Fibroblast of the conjunctiva (primary cell): ENCODE results near the gene ADAMTS12.
"Not testable (repeated sequence)": the region's sequence is repeated elsewhere in the genome, so short reads cannot be mapped to it uniquely, and the experiment has no call there.

Experiments
- DNase-seq: peaks from one replicate; pipeline ENCODE4 v3.0.0-alpha.2; 2010; ENCODE audit warnings: low read depth

Gene ADAMTS12, protein sequence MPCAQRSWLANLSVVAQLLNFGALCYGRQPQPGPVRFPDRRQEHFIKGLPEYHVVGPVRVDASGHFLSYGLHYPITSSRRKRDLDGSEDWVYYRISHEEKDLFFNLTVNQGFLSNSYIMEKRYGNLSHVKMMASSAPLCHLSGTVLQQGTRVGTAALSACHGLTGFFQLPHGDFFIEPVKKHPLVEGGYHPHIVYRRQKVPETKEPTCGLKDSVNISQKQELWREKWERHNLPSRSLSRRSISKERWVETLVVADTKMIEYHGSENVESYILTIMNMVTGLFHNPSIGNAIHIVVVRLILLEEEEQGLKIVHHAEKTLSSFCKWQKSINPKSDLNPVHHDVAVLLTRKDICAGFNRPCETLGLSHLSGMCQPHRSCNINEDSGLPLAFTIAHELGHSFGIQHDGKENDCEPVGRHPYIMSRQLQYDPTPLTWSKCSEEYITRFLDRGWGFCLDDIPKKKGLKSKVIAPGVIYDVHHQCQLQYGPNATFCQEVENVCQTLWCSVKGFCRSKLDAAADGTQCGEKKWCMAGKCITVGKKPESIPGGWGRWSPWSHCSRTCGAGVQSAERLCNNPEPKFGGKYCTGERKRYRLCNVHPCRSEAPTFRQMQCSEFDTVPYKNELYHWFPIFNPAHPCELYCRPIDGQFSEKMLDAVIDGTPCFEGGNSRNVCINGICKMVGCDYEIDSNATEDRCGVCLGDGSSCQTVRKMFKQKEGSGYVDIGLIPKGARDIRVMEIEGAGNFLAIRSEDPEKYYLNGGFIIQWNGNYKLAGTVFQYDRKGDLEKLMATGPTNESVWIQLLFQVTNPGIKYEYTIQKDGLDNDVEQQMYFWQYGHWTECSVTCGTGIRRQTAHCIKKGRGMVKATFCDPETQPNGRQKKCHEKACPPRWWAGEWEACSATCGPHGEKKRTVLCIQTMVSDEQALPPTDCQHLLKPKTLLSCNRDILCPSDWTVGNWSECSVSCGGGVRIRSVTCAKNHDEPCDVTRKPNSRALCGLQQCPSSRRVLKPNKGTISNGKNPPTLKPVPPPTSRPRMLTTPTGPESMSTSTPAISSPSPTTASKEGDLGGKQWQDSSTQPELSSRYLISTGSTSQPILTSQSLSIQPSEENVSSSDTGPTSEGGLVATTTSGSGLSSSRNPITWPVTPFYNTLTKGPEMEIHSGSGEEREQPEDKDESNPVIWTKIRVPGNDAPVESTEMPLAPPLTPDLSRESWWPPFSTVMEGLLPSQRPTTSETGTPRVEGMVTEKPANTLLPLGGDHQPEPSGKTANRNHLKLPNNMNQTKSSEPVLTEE (N-terminal part only)

DNA sequence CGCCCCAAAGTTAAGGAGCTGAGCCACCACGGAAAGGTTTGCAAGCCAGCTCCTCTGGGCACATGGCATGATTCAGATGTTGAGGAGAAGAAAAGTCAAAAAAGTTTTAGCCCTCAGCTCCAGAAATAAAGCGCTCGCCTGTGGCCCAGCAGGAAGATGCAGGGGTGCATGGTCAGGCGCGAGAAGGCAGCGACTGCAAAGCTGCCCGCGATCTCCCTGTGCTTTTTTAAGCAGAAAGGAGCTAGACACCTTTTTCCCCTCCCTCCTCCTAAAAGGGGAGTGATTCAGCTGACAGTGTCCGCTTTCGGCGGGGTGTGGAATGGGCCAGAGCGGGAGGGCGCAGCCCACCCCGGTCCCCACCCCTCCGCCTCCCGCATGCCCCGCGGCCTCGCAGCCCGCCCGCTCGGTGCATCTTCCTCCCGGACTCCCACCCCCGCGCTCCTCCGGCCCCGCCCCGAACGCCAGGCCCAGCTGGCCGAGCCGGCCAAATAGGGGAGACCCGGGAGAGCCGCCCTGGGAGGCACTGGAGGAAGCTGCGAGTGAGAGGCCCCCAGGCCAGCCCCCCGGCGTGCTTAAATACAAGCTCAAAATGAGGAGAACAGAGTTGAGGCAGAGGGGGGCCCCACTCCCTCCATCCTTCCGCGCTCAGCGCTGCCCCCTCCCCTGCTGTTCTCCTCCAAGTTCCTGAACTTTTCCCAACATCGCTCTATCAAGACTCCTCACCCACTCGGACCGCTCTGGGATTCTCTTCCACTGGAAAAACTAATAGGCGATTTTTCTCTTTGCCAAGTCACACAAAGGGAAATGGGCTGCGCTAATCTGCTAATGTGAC lies at the start of gene ADAMTS12:
Gene ADAMTS12, minus strand, starts transcription at position 203 of the 832 bp plus-strand sequence. Its CDS starts 134 bp downstream, at position 69.
- no peak for DNase-seq

DNA sequence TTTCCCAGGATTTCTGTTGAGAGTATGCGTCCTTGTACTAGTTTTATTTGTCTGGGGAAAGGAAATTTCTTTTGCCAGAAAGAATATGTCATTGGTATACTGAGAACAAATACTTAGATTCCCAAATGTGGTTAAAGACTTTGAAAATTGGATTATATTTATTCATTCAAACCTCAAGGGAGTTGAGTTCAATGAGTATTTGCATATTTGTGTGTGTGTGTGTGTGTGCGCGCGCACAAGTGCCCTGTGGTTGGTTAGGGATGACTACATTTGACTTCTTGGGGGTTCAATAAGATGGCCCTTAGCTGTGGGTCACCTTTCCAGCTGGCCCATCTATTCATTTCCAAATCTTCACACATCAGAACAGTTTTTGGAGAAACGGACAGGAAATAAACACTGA lies 49.3 kb upstream of the ADAMTS12 start:
- no peak for DNase-seq

DNA sequence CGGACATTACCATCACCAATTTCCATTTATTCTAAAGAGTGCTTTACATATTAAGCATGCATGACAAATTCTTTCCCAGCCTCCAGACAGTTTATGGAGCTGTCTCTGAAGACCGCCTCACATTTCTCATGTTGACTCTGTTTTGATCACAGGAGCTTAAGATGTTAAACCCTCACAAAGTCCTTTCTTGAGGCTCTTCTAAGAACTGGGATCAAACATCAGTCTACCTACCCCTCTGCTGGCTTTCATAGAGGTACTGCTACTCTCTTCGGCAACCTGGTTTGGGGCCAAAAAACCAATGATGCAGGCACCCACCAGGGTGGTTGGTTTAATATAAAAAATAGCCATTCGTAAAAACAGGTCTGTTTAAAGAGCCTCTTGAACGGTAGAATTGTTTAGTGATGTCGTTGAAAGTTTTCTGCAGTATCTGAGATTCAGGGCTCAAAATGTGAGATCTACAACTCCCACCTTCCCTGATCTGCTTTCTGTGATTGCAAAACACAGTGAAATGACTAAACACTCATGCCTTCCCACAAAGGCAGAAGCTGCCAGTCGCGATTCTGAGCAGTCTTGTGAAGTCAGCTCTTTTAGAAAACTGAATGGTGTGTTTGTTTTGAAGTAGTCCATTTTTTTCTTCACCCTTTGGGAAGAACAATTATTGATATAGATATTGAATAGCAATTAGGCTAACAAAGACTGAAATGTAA lies 47.9 kb upstream of the ADAMTS12 start:
- DNase-seq: no peak

- DNase-seq: no peak
Measured at GRCh38 chr5:33938881-33939280, 47.1 kb upstream of the ADAMTS12 start.

DNA sequence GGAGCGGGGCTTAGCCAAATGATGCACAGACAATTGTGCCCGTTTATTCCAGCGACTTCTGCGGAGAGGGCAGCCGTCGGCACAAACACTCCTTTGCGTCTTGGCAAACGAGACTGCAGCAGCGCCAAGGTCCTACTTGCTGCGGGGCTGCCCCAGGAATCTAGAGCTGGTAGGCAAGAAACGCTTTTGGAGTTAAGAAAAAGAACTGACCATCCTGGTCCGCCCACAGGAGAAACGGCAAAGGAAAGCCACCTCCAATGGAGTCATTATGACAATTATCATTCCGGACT lies 46.7 kb upstream of the ADAMTS12 start:
- no peak for DNase-seq

DNA sequence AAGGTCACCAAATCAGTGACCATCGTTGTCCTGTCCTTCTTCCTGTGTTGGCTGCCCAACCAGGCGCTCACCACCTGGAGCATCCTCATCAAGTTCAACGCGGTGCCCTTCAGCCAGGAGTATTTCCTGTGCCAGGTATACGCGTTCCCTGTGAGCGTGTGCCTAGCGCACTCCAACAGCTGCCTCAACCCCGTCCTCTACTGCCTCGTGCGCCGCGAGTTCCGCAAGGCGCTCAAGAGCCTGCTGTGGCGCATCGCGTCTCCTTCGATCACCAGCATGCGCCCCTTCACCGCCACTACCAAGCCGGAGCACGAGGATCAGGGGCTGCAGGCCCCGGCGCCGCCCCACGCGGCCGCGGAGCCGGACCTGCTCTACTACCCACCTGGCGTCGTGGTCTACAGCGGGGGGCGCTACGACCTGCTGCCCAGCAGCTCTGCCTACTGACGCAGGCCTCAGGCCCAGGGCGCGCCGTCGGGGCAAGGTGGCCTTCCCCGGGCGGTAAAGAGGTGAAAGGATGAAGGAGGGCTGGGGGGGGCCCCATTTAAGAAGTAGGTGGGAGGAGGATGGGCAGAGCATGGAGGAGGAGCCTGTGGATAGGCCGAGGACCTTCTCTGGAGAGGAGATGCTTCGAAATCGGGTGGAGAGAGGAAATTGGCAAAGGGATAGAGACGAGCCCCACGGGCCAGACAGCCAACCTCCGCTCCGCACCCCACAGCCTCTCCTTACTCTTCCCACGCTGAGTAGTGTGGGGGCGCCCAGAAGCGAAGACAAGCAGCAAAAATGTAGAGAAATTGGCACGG lies 46.1 kb upstream of the ADAMTS12 start:
- no peak for DNase-seq

DNA sequence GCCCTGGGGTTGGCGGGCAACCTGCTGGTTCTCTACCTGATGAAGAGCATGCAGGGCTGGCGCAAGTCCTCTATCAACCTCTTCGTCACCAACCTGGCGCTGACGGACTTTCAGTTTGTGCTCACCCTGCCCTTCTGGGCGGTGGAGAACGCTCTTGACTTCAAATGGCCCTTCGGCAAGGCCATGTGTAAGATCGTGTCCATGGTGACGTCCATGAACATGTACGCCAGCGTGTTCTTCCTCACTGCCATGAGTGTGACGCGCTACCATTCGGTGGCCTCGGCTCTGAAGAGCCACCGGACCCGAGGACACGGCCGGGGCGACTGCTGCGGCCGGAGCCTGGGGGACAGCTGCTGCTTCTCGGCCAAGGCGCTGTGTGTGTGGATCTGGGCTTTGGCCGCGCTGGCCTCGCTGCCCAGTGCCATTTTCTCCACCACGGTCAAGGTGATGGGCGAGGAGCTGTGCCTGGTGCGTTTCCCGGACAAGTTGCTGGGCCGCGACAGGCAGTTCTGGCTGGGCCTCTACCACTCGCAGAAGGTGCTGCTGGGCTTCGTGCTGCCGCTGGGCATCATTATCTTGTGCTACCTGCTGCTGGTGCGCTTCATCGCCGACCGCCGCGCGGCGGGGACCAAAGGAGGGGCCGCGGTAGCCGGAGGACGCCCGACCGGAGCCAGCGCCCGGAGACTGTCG lies 45.4 kb upstream of the ADAMTS12 start:
- no peak for DNase-seq

GRCh38 chr5:33936381-33937016 lies 44.7 kb upstream of the ADAMTS12 start, which contains the start of gene RXFP3:
Gene RXFP3, plus strand, starts transcription at chr5:33936386. Its CDS starts 355 bp downstream, at chr5:33936741.
- DNase-seq: no peak

DNA sequence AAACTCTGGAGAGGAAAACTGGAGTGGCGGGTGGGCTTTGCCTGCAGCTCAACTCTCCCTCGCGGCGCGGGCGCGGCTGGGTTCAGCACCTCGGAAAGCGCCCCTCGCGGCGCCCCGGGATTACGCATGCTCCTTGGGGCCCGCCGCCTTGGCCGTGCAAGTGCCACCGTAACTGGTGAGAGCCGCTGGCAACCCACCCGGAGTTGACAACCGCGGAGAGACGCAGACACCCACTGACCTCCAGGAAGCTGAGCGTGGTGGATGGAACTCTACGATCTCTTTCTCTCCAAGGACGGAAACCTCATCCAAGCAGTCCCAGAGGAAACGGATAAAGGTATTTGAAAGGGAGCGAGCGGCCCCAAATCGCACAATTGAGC lies 44.2 kb upstream of the ADAMTS12 start:
- peak; percentile 6 for DNase-seq

GRCh38 chr5:33934176-33934575 lies 42.4 kb upstream of the ADAMTS12 start:
- no peak for DNase-seq

GRCh38 chr5:33933723-33934169 lies 42.0 kb upstream of the ADAMTS12 start:
- no peak for DNase-seq

DNA sequence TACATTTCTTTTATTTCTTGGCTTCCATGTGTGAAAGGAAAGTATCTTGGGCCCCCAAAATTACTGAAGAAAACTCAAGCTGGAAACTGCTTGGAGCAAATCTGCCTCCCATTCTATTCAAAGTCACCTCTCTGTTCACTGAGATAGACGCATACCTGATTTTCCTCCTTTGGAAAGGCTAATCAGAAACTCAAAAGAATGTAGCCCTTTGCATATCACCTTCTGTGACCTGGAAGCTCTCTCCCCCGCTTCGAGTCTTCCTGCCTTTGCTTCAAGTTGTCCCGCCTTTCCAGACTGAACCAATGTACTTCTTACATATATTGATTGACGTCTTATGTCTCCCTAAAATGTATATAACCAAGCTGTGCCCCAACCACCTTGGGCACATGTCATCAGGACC lies 39.3 kb upstream of the ADAMTS12 start:
- no peak for DNase-seq

DNA sequence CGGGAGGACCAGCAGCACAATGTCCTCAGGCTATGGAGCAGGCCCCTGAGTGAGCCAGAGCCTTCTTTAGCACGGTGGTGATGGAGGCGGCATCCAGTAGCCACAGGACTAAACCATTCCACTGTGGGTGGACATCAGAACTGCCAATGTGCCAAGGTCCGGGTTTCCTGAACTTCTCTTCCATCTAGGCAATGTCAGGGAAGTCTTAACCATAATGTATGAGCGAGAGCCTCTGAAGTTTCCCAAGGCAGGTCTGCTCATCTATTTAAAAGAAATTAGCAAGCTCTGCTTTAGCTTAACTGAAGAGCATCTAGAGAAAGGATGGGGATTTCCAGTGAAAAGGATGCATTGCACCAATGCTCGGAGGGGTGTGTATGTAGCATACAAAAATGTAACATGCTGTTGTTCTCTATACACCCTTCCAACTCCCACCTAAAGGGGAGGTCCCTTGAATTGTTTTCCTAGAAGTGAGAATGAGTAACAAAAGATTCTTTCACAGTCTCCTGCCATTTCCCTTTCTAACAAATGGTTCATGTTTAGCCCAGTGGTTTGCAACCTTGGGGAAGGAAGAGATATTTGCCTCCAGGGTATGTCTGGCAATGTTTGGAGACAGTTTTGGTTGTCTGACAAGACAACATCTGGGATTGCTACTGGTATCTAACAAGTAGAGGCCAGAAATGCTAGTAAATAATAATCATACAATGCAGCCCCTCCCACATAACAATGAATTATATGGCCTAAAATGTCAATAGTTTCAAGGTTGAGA lies 38.3 kb upstream of the ADAMTS12 start:
- DNase-seq: no peak

DNA sequence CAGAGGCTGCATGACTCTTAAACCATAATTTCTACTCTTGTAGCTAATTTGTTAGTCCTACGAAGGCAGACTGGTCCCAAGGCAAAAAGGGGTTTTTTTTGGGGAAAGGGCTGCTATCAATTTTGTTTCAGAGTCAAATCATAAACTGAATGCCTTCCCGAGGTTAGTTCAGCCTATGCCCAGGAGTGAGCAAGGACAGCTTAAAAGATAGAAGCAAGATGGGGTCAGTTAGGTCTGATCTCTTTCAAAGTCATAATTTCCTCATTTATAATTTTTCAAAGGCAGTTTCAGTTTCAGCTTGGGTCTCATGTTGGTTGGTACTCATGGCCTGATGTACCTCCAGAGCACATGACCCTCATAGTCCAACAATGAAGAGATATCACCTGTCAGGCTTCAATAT lies 36.5 kb upstream of the ADAMTS12 start:
- no peak for DNase-seq

DNA sequence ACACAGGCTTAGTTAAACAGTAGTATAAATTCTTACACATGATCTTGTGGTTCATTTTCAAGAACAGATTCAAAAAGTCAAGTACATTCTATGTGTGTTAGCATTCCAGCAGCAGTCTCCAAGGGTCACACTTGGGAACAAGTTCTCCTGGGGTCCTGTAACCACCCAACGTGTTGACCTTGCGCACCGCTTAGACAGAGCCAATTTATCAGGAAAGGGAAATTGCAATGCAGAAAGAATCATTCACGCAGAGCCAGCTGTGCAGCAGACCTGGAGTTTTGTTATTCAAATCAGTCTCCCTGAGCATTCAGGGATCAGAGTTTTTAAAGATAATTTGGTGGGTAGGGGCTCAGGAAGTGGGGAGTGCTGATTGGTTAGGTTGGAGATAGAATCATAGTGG lies 35.9 kb upstream of the ADAMTS12 start:
- no peak for DNase-seq

DNA sequence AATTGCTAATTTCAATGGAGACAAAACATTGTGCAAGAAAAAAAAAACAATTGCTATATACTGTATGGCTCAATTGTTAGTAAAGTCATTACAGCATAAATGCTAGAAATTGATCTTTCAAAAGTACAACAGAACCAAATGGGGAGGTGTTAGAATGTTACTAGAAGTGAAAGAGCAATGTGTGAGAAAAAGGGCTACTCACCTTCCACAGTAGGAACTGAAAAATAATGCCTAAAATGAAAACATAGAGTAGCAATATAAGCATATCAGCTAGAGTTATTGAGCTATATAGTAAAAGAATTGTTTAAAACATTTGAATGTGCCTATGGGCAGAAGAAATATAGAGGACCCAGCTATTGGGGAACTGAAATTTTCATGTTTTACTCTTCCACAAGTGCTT lies 33.5 kb upstream of the ADAMTS12 start:
- DNase-seq: no peak

DNA sequence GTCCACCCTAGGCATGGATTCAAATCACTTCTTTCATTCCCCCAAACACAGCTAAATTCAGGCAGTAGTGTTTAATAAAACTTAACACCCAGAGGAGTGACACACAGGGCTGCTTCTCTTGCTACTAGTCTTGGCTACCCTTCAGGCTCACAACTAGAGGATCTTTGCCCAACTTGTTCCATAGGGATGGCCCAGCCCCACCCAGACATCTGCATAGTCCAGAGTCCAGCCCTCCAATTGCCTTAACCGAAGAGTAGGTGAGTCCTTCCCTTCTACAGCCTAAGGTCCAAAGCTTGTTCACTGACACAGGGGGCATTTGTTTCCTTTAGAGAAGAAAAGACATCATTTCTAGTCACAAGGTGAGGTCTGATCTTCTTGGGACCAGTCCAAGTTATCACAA lies 29.2 kb upstream of the ADAMTS12 start:
- no peak for DNase-seq

DNA sequence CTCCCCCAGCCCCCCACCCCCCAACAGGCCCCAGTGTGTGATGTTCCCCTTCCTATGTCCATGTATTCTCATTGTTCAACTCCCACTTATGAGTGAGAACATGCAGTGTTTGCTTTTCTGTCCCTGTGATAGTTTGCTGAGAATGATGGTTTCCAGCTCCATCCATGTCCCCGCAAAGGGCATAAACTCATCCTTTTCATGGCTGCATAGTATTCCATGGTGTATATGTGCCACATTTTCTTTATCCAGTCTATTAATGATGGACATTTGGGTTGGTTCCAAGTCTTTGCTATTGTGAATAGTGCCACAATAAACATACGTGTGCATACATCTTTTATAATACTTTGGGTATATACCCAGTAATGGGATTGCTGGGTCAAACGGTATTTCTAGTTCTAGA lies 23.1 kb upstream of the ADAMTS12 start:
- DNase-seq: not testable (repeated sequence)
